HUES64 (cell line): ENCODE data around the gene BSND.

Source experiments
- H3K27ac ChIP-seq: 2 replicates; pipeline ENCODE4 v1.7.0; 2013; ENCODE audit warnings: low read depth, low read length, inconsistent platforms
- H3K27me3 ChIP-seq: 2 replicates; pipeline ENCODE4 v1.6.1; 2013; ENCODE audit warnings: mild to moderate bottlenecking, low read length; ENCODE audit not compliant: insufficient read depth
- H3K36me3 ChIP-seq: 2 replicates; pipeline ENCODE4 v1.6.1; 2013; ENCODE audit warnings: mild to moderate bottlenecking, low read length; ENCODE audit not compliant: insufficient read depth
- H3K4me1 ChIP-seq: 2 replicates; pipeline ENCODE4 v1.6.1; 2013; ENCODE audit warnings: mild to moderate bottlenecking, low read length, moderate library complexity; ENCODE audit not compliant: insufficient read depth
- H3K4me3 ChIP-seq: 2 replicates; pipeline ENCODE4 v1.5.1; 2013; ENCODE audit warnings: mild to moderate bottlenecking, low read length, moderate library complexity
- H3K9ac ChIP-seq: 2 replicates; pipeline ENCODE4 v1.6.1; 2013; ENCODE audit warnings: mild to moderate bottlenecking, low read depth, low read length
- H3K9me3 ChIP-seq: 2 replicates; pipeline ENCODE4 v1.6.1; 2013; ENCODE audit warnings: low read depth, low read length; ENCODE audit not compliant: insufficient read depth
- whole genome bisulfite sequencing: fragments of 150-250, 120-280 bp; methylation state at CpG from one replicate; pipeline ENCODE4 v1.1.7; 2013; ENCODE audit warnings: missing lambda C conversion rate; 5-methylcytosine and 5-hydroxymethylcytosine counted together

Gene BSND

DNA sequence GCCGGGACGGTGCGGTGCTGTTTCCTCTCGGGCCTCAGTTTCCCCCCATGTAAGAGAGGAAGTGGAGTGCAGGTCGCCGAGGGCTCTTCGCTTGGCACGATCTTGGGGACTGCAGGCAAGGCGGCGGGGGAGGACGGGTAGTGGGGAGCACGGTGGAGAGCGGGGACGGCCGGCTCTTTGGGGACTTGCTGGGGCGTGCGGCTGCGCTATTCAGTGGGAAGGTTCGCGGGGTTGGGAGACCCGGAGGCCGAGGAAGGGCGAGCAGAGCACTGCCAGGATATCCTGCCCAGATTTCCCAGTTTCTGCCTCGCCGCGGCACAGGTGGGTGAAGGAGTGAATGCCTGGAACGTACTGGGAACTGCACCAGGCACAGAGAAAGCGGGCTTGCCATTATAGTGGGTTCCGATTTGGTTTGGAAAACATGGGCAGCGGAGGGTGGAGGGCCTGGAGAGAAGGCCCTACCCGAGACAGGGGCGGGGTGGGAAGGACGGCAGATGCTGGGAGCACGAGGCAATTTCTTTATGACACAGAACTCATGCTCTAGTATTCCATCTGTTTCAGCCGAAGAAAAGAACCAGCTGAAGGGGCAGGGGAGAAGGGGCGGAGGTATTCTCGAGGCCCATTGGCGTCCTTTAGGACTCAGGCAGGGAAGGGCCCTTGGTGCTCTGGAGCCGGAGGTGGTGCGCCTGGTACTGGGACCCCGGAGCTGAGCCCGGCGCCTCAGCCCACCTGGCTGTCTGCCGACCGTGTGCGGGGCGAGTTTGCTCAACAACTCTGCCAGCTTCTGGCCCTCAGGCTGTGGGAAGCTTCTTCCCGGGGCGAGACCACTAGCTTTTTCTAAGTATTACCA lies 41.6 kb downstream of the BSND start:
- Histone ChIP-seq H3K36me3 (0 out of 2 replicates have a peak, but pooled peaks cover 3% of the 10 kb centered on the region), H3K4me1 (no peaks in the 10 kb centered on the region), H3K4me3 (peak overlapping the region; percentile 54), H3K27ac (no peak overlapping the region), H3K9ac (peak overlapping the region; percentile 17; the same call in 1 of the 2 replicates), H3K27me3 (peaks cover 56% of the 10 kb centered on the region), H3K9me3 (no peaks in the 10 kb centered on the region)
- WGBS: 60% methylated on average over 49 of the region's 49 CpGs

- 85% methylated on average over 4 of the region's 5 CpGs for WGBS
- Histone ChIP-seq H3K9me3 (no peaks in the 10 kb centered on the region), H3K4me3 (peak overlapping the region; percentile 54; the same call in 1 of the 2 replicates), H3K36me3 (0 out of 2 replicates have a peak, but pooled peaks cover 3% of the 10 kb centered on the region), H3K27me3 (peaks cover 56% of the 10 kb centered on the region), H3K4me1 (no peaks in the 10 kb centered on the region), H3K9ac (no peak overlapping the region), H3K27ac (no peak overlapping the region)
Observed at GRCh38 chr1:55040933-55041494, 42.3 kb downstream of the BSND start.

GRCh38 chr1:55041613-55042012 lies 42.9 kb downstream of the BSND start:
- 0 out of 2 replicates have a peak, but pooled peaks cover 3% of the 10 kb centered on the region for H3K36me3 ChIP-seq
- no peak overlapping the region for H3K4me3 ChIP-seq
- H3K4me1 ChIP-seq: no peaks in the 10 kb centered on the region
- H3K27ac ChIP-seq: no peak overlapping the region
- H3K9ac ChIP-seq: no peak overlapping the region
- peaks cover 51% of the 10 kb centered on the region for H3K27me3 ChIP-seq
- 67% methylated on average over 3 of the region's 3 CpGs for WGBS
- no peaks in the 10 kb centered on the region for H3K9me3 ChIP-seq

DNA sequence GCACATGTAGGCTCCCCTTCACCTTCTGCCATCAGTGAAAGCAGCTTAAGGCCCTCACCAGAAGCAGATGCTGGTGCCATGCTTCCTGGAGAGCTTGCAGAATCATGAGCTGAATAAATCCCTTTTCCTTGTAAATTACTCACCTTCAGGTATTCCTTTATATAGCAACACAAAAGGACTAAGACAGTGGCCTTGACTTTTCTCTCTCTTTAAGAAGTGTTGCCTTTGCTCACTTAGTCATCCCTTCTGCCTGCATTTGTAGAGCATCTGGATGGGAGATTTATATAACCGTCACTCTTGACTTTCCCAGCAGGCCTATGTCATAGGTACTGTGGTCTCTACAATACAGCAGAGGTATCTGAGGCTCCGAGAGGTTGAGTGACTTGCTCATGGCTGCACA lies 44.3 kb downstream of the BSND start:
- no peaks in the 10 kb centered on the region for H3K4me1 ChIP-seq
- H3K36me3 ChIP-seq: 0 out of 2 replicates have a peak, but pooled peaks cover 6% of the 10 kb centered on the region
- H3K27me3 ChIP-seq: peaks cover 37% of the 10 kb centered on the region
- 93% methylated on average over 2 of the region's 2 CpGs for WGBS
- no peak overlapping the region for H3K27ac ChIP-seq
- H3K9ac ChIP-seq: no peak overlapping the region
- no peaks in the 10 kb centered on the region for H3K9me3 ChIP-seq
- no peak overlapping the region for H3K4me3 ChIP-seq

GRCh38 chr1:55043726-55044125 lies 45.0 kb downstream of the BSND start:
- Histone ChIP-seq H3K4me1 (no peaks in the 10 kb centered on the region), H3K27me3 (peaks cover 30% of the 10 kb centered on the region), H3K9me3 (no peaks in the 10 kb centered on the region), H3K36me3 (0 out of 2 replicates have a peak, but pooled peaks cover 6% of the 10 kb centered on the region), H3K4me3 (no peak overlapping the region), H3K9ac (no peak overlapping the region), H3K27ac (no peak overlapping the region)
- 95% methylated on average over 9 of the region's 9 CpGs for WGBS

- no peaks in the 10 kb centered on the region for H3K9me3 ChIP-seq
- 96% methylated on average over 15 of the region's 15 CpGs for WGBS
- peaks cover 19% of the 10 kb centered on the region for H3K27me3 ChIP-seq
- no peak overlapping the region for H3K27ac ChIP-seq
- no peak overlapping the region for H3K9ac ChIP-seq
- no peak overlapping the region for H3K4me3 ChIP-seq
- 0 out of 2 replicates have a peak, but pooled peaks cover 6% of the 10 kb centered on the region for H3K36me3 ChIP-seq
- no peaks in the 10 kb centered on the region for H3K4me1 ChIP-seq
Observed at GRCh38 chr1:55044617-55045397, 46.1 kb downstream of the BSND start.

GRCh38 chr1:55045430-55045829 lies 46.7 kb downstream of the BSND start:
- no peaks in the 10 kb centered on the region for H3K9me3 ChIP-seq
- peaks cover 13% of the 10 kb centered on the region for H3K27me3 ChIP-seq
- WGBS: 93% methylated on average over 10 of the region's 10 CpGs
- H3K36me3 ChIP-seq: 0 out of 2 replicates have a peak, but pooled peaks cover 6% of the 10 kb centered on the region
- H3K4me3 ChIP-seq: no peak overlapping the region
- no peaks in the 10 kb centered on the region for H3K4me1 ChIP-seq
- H3K9ac ChIP-seq: no peak overlapping the region
- H3K27ac ChIP-seq: no peak overlapping the region

DNA sequence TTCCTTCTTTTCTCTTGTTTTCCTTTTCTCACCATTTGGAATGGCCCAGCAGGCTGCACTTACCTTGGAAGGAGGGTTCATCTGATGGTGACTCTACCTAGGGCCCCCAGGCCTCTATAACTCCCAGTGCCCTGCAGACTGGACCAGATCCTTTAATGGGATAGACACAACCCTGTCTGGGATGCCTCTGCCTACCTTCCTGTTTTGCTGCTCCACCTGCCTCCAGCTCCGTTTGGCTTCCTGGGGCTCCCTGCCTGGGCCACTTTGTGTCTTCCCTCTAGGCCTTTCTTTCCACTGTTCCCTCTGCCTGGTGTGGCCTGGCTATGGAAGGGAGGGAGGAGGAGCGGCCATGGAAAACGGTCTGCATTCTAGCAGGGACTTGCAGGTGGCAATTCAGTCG lies 48.1 kb downstream of the BSND start:
- no peaks in the 10 kb centered on the region for H3K27me3 ChIP-seq
- H3K36me3 ChIP-seq: 0 out of 2 replicates have a peak, but pooled peaks cover 6% of the 10 kb centered on the region
- H3K9me3 ChIP-seq: no peaks in the 10 kb centered on the region
- WGBS: 84% methylated on average over 4 of the region's 4 CpGs
- no peak overlapping the region for H3K4me3 ChIP-seq
- no peak overlapping the region for H3K9ac ChIP-seq
- no peak overlapping the region for H3K27ac ChIP-seq
- no peaks in the 10 kb centered on the region for H3K4me1 ChIP-seq

- Histone ChIP-seq H3K27ac (no peak overlapping the region), H3K9ac (no peak overlapping the region), H3K27me3 (no peaks in the 10 kb centered on the region), H3K4me1 (no peaks in the 10 kb centered on the region), H3K4me3 (no peak overlapping the region), H3K9me3 (no peaks in the 10 kb centered on the region), H3K36me3 (peaks cover 11% of the 10 kb centered on the region)
- WGBS: 93% methylated on average over 3 of the region's 3 CpGs
Observed at GRCh38 chr1:55047611-55048010, 48.9 kb downstream of the BSND start.

GRCh38 chr1:55048453-55049270 lies 49.9 kb downstream of the BSND start:
- WGBS: 87% methylated on average over 9 of the region's 11 CpGs
- no peaks in the 10 kb centered on the region for H3K9me3 ChIP-seq
- no peak overlapping the region for H3K27ac ChIP-seq
- H3K4me1 ChIP-seq: no peaks in the 10 kb centered on the region
- no peak overlapping the region for H3K9ac ChIP-seq
- no peaks in the 10 kb centered on the region for H3K27me3 ChIP-seq
- no peak overlapping the region for H3K4me3 ChIP-seq
- peaks cover 11% of the 10 kb centered on the region for H3K36me3 ChIP-seq
